OCI-LY7 (cell line): ENCODE data around the gene TNFAIP3. TPM values are rescaled to one million over a fixed set of nuclear protein-coding genes. Genes with fewer than 3 reads are reported as not detected.

Experiments used
- BruUV-seq: library from RNA; stranded (reverse); fragments of 400-500 nt; replicated peaks from 2 replicates; lab custom pipeline; 2021; lab: Mats Ljungman, UMichigan
- CTCF ChIA-PET: fragments of 300-600 bp; sonication (Branson Sonifier 250); formaldehyde crosslinking; loops from one replicate; lab custom pipeline; 2022; ENCODE audit warnings: antibody characterized with exemption; ENCODE audit not compliant: unreplicated experiment; lab: Charles Lee
- POLR2A ChIA-PET: fragments of 300-600 bp; sonication (Branson Sonifier 250); formaldehyde crosslinking; loops from one replicate; lab custom pipeline; 2022; ENCODE audit warnings: antibody characterized with exemption; lab: Charles Lee
- DNase-seq: peaks from one replicate; pipeline ENCODE4 v3.0.0-alpha.2; 2015; ENCODE audit warnings: low spot score
- H2AFZ ChIP-seq: fragments of 200-600 bp; sonication (generic), shearing (Covaris generic); 2 replicates; pipeline ENCODE4 v1.6.1; 2014; ENCODE audit warnings: mild to moderate bottlenecking, antibody characterized with exemption, low read length, moderate library complexity
- H3K27ac ChIP-seq: fragments of 200-600 bp; sonication (generic); 2 replicates; pipeline ENCODE4 v1.5.1; 2014; ENCODE audit warnings: mixed run types, low read depth, mild to moderate bottlenecking, moderate library complexity, low read length, inconsistent platforms; ENCODE audit not compliant: poor library complexity, severe bottlenecking
- H3K36me3 ChIP-seq: fragments of 200-600 bp; sonication (generic); 2 replicates; pipeline ENCODE4 v1.6.1; 2014; ENCODE audit warnings: mild to moderate bottlenecking, antibody characterized with exemption, low read length, moderate library complexity, mixed read lengths; ENCODE audit not compliant: insufficient read depth
- H3K4me1 ChIP-seq: fragments of 200-600 bp; sonication (generic); 2 replicates; pipeline ENCODE4 v1.5.1; 2014; ENCODE audit warnings: mild to moderate bottlenecking, low read length; ENCODE audit not compliant: insufficient read depth, poor library complexity, severe bottlenecking
- H3K4me2 ChIP-seq: fragments of 200-600 bp; sonication (generic); 2 replicates; pipeline ENCODE4 v1.6.1; 2014; ENCODE audit warnings: mild to moderate bottlenecking, low read length
- H3K4me3 ChIP-seq: fragments of 200-600 bp; sonication (generic); 2 replicates; pipeline ENCODE4 v1.5.1; 2014; ENCODE audit warnings: mild to moderate bottlenecking, low read depth, low read length; ENCODE audit not compliant: poor library complexity, severe bottlenecking
- H3K79me2 ChIP-seq: fragments of 200-600 bp; sonication (generic); 2 replicates; pipeline ENCODE4 v1.6.1; 2016; ENCODE audit warnings: low read depth, mild to moderate bottlenecking, low read length, moderate library complexity, mixed read lengths; ENCODE audit not compliant: insufficient read depth
- H3K9me2 ChIP-seq: fragments of 200-600 bp; sonication (generic); 2 replicates; pipeline ENCODE4 v1.6.1; 2016; ENCODE audit warnings: mild to moderate bottlenecking, low read length, mixed read lengths; ENCODE audit not compliant: insufficient read depth
- H3K9me3 ChIP-seq: fragments of 200-600 bp; sonication (generic); 2 replicates; pipeline ENCODE4 v1.6.1; 2014; ENCODE audit warnings: mild to moderate bottlenecking, mixed run types, low read length, mixed read lengths
- H4K20me1 ChIP-seq: fragments of 200-600 bp; sonication (generic); 2 replicates; pipeline ENCODE4 v1.6.1; 2014; ENCODE audit warnings: mild to moderate bottlenecking, antibody characterized with exemption, low read length, moderate library complexity, mixed read lengths; ENCODE audit not compliant: insufficient read depth
- CTCF ChIP-seq: fragments of 200-600 bp; sonication (generic); conservative IDR thresholded peaks from 2 replicates; pipeline ENCODE4 v1.5.1; 2014; ENCODE audit warnings: mild to moderate bottlenecking, antibody characterized with exemption, low read length, moderate library complexity, mixed read lengths
- EZH2phosphoT487 ChIP-seq: fragments of 200-600 bp; sonication (generic); IDR thresholded peaks from 2 replicates; pipeline ENCODE4 v1.6.1; 2018; ENCODE audit warnings: low read depth, borderline replicate concordance, mild to moderate bottlenecking, mixed run types, antibody characterized with exemption, low read length, moderate library complexity, mixed read lengths
- intact Hi-C: fragments of 100-400 bp; cut with micrococcal nuclease; formaldehyde crosslinking; loops from one replicate; pipeline ENCODE4 v1.10.0; 2022; ENCODE audit not compliant: unreplicated experiment
- total RNA-seq, 2 experiments: library from RNA; depleted of rRNA in 1 of 2; stranded (reverse); fragments of >200 nt in 1 of 2; shearing (Covaris generic) in 1 of 2; gene quantifications; 2 replicates each; pipeline ENCODE4 v1.2.3, GENCODE V29; 2014 to 2022

The TNFAIP3 gene
- total RNA-seq, 2 experiments from 2014 or later = 8.8 to 28.3 TPM

GRCh38 chr6:137923866-137924653 lies 57.0 kb downstream of the TNFAIP3 start:
- CTCF ChIA-PET = no interaction called here
- POLR2A ChIA-PET = interaction anchor here (0.6 to 1.7 kb wide), 3 partner anchors 15 to 255 kb away, joined by 3 read pairs; no protein-coding TSS in a partner anchor
- Histone ChIP-seq H3K9me3 (no peaks in the 10 kb centered on the region), H3K4me2 (no peak overlapping the region), H3K36me3 (no peaks in the 10 kb centered on the region), H4K20me1 (no peaks in the 10 kb centered on the region), H3K4me3 (no peak overlapping the region), H2AFZ (no peak overlapping the region), H3K9me2 (no peaks in the 10 kb centered on the region), H3K4me1 (peaks cover 31% of the 10 kb centered on the region), H3K79me2 (no peaks in the 10 kb centered on the region), H3K27ac (no peak overlapping the region)
- no peak for DNase-seq
- TF ChIP-seq CTCF (no peak), EZH2phosphoT487 (no peak)
- BruUV-seq = no TSS peak
- intact Hi-C loops = no loop called here

- no peak for DNase-seq
- Histone ChIP-seq H3K9me3 (no peaks in the 10 kb centered on the region), H2AFZ (no peak overlapping the region), H3K4me3 (no peak overlapping the region), H4K20me1 (no peaks in the 10 kb centered on the region), H3K9me2 (no peaks in the 10 kb centered on the region), H3K4me2 (no peak overlapping the region), H3K4me1 (peaks cover 30% of the 10 kb centered on the region), H3K27ac (no peak overlapping the region), H3K36me3 (no peaks in the 10 kb centered on the region), H3K79me2 (no peaks in the 10 kb centered on the region)
- ChIA-PET POLR2A (interaction anchor here (1.0 to 3.1 kb wide), 2 partner anchors 14 to 57 kb away, joined by 3 to 16 read pairs; no protein-coding TSS in a partner anchor), CTCF (no interaction called here)
- no peak for TF ChIP-seq CTCF
- no peak for TF ChIP-seq EZH2phosphoT487
- intact Hi-C loops = no loop called here
- BruUV-seq = no TSS peak
These were observed 58.2 kb downstream of the TNFAIP3 start for GRCh38 chr6:137925141-137925698.
